ENCODE measurements around the gene TMEM72. TPM values are rescaled to one million over a fixed set of nuclear protein-coding genes. Genes with fewer than 3 reads are reported as not detected.

The TMEM72 gene
- polyA plus RNA-seq, 1 experiment: not detected

DNA sequence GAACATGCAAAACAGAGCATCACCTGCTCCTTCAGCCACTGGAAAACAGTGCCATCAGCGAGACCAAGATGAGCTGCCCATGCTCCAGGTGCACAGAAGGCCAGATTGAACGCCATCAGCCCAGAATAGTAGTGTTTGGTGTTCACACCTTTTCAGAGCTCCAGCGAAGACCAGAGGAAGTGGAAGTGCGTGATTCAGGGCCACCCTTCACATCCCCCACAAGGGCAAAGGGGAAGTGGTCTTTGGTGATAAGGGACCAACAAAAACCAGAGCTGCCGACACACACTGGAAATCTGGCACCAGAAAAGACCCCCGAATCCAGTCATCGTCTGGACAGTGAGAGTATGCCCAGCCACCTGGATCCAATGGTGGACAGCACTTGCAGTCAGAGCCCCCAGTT lies 29.5 kb upstream of the TMEM72 start:
- CTCF ChIA-PET: interaction anchor here (0.9 kb wide), 1 partner anchor 14 kb away, joined by 3 read pairs; no protein-coding TSS in a partner anchor

DNA sequence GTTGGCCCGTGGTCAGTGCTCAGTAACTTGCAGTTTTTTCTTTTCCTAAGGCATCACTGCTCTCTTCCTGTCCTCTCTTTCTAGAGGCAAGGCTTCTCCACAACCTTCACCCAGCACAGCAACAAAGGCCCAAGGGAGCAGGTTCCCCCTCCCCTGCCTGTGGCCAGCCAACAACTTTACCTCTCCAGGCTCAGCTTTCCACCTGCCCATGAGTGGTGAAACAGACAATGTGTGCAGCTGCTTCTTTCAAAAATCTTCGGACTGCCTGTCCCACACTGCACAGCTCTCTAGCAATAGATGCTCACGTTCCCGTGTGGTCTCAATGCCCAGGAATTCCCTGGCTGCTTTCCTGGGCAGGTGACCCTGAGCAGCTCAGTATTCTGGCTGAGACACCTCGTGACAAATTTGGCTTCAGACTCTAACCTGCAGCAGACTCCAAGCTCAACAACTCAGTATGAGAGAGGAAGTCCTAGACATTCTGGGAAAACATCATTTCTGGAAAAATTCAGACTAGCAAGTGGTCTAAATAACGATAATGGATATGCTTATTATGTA lies 28.9 kb upstream of the TMEM72 start:
- Histone ChIP-seq H3K4me3 (ENCODE audit: low read depth, low read length) (no peak overlapping the region), H3K36me3 (ENCODE audit: control insufficient read depth, insufficient read depth, low read length) (no peaks in the 10 kb centered on the region), H3K27me3 (ENCODE audit: control insufficient read depth, insufficient read depth, low read length) (peaks cover 21% of the 10 kb centered on the region)
- TF ChIP-seq, protein P1, sequence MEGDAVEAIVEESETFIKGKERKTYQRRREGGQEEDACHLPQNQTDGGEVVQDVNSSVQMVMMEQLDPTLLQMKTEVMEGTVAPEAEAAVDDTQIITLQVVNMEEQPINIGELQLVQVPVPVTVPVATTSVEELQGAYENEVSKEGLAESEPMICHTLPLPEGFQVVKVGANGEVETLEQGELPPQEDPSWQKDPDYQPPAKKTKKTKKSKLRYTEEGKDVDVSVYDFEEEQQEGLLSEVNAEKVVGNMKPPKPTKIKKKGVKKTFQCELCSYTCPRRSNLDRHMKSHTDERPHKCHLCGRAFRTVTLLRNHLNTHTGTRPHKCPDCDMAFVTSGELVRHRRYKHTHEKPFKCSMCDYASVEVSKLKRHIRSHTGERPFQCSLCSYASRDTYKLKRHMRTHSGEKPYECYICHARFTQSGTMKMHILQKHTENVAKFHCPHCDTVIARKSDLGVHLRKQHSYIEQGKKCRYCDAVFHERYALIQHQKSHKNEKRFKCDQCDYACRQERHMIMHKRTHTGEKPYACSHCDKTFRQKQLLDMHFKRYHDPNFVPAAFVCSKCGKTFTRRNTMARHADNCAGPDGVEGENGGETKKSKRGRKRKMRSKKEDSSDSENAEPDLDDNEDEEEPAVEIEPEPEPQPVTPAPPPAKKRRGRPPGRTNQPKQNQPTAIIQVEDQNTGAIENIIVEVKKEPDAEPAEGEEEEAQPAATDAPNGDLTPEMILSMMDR (IDR thresholded peaks at IDR 0.05; ENCODE audit: insufficient read depth, low read depth, low read length): no peak
- ChIA-PET POLR2A (no interaction called here), CTCF (interaction anchor here (1.1 kb wide), 1 partner anchor 979 kb away, joined by 3 read pairs; no protein-coding TSS in a partner anchor)
- DNase-seq (ENCODE audit: low read depth): no peak

More for the DNA sequence above, 29.5 kb upstream of the TMEM72 start:
- Histone ChIP-seq H3K27me3 (ENCODE audit: control insufficient read depth, insufficient read depth, low read length) (peaks cover 21% of the 10 kb centered on the region), H3K4me3 (ENCODE audit: low read depth, low read length) (no peak overlapping the region), H3K36me3 (ENCODE audit: control insufficient read depth, insufficient read depth, low read length) (no peaks in the 10 kb centered on the region)
- TF ChIP-seq, protein P1 (IDR thresholded peaks at IDR 0.05; ENCODE audit: insufficient read depth, low read depth, low read length): no peak
- POLR2A ChIA-PET: no interaction called here
- DNase-seq (ENCODE audit: low read depth): no peak

DNA sequence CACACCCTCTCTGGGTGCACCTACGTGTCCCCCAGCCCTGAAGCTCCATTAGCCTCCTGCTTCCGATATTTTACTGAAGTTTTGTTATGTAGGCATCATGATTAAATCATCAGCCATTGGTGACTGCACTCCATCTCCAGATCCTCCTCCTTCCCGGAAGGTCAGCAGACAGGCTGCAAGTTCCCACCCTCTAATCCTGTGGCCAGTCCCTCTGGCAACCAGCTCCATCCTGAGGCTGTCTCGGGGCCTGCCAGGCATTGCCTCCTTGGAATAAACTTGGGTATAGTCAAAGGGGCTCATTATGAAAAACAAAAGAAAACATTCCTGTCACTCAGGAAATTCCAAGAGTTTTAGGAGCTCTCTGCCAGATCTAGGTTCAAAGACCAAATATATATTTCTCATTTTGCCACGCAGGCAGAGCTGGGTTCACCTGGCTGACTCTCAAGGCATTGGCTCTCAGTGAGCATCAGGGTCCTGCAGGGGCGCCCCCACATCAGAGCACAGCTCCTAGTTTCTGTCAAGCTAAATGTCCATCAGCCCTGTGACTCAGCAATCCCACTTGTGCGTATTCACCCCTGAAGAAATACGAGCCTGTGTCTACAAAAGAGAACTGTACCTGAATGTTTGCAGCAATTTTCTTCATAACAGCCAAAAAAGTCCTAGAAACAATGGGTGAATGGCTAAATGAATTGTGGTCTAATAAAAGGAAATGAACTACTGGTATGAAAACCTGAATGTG lies 27.4 kb upstream of the TMEM72 start:
- DNase-seq (ENCODE audit: low read depth): no peak
- TF ChIP-seq, protein P1 (IDR thresholded peaks at IDR 0.05; ENCODE audit: insufficient read depth, low read depth, low read length): no peak
- POLR2A ChIA-PET: no interaction called here
- no peak overlapping the region for H3K4me3 ChIP-seq (ENCODE audit: low read depth, low read length)
- CTCF ChIA-PET: interaction anchor here (1.1 kb wide), 1 partner anchor 980 kb away, joined by 3 read pairs; no protein-coding TSS in a partner anchor
- H3K27me3 ChIP-seq (ENCODE audit: control insufficient read depth, insufficient read depth, low read length): peaks cover 21% of the 10 kb centered on the region
- no peaks in the 10 kb centered on the region for H3K36me3 ChIP-seq (ENCODE audit: control insufficient read depth, insufficient read depth, low read length)

DNA sequence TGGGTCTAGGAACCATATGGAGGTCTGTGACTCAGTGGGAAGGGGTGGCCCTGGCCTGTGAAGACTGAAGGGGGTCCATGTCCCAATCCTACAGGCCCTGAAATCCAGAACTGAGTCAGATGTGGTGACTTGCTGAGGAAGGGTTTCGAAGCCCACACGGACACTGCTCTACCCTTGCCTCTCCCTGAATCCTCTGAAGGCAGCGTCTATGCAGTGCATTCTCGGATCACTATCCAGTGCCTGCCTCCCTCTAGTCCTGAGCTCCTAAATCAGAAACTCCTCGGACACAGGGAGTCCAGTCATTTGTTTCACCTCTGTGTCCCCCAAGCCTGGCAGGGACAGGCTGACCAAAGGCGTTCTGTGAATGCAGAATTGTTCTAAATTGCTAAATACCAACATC lies 25.4 kb upstream of the TMEM72 start:
- ChIA-PET CTCF (interaction anchor here (0.6 kb wide), 2 partner anchors 11 to 16 kb away, joined by 3 read pairs; no protein-coding TSS in a partner anchor), POLR2A (no interaction called here)
- Histone ChIP-seq H3K27me3 (ENCODE audit: control insufficient read depth, insufficient read depth, low read length) (peaks cover 25% of the 10 kb centered on the region), H3K36me3 (ENCODE audit: control insufficient read depth, insufficient read depth, low read length) (no peaks in the 10 kb centered on the region), H3K4me3 (ENCODE audit: low read depth, low read length) (no peak overlapping the region)
- DNase-seq (ENCODE audit: low read depth): no peak
- TF ChIP-seq, protein P1 (IDR thresholded peaks at IDR 0.05; ENCODE audit: insufficient read depth, low read depth, low read length): no peak

DNA sequence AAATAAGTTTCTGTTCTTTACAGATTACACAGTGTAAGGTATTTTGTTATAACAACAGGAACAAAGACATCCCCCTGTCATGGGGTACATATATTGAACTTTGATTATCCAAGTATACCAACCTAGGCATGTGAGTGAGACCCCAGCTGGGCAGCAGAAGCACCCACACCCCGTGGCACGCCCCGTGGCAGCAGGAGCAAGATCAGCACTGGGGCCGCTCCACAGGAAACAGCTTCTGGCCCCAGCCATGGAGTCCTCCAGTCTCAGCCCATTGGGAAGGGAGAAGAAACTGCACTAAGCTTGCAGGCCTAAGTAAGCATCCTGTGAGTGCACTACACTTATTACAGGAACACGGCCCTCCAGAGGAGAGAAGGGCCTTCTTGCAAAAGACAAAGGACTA lies 24.2 kb upstream of the TMEM72 start:
- TF ChIP-seq, protein P1 (IDR thresholded peaks at IDR 0.05; ENCODE audit: insufficient read depth, low read depth, low read length): no peak
- Histone ChIP-seq H3K4me3 (ENCODE audit: low read depth, low read length) (no peak overlapping the region), H3K27me3 (ENCODE audit: control insufficient read depth, insufficient read depth, low read length) (peaks cover 18% of the 10 kb centered on the region), H3K36me3 (ENCODE audit: control insufficient read depth, insufficient read depth, low read length) (no peaks in the 10 kb centered on the region)
- ChIA-PET CTCF (interaction anchor here (0.8 kb wide), 1 partner anchor 21 kb away, joined by 4 read pairs; no protein-coding TSS in a partner anchor), POLR2A (no interaction called here)
- no peak for DNase-seq (ENCODE audit: low read depth)

Data from BJ (cell line).